Skeletal muscle tissue (tissue), 4 donors: ENCODE measurements around the gene CHRNA10. TPM values are rescaled to one million over a fixed set of nuclear protein-coding genes. Genes with fewer than 3 reads are reported as not detected.

Experiments
- H3K27ac ChIP-seq: one replicate; pipeline ENCODE4 v1.7.0; 2013; ENCODE audit warnings: mild to moderate bottlenecking, low read depth, low read length, inconsistent platforms
- H3K27me3 ChIP-seq, 3 donors: one replicate each; pipeline ENCODE4 v1.7.0; 2013; ENCODE audit warnings: low read length in 3 of 3; ENCODE audit not compliant: control insufficient read depth in 3 of 3, insufficient read depth in 3 of 3
- H3K36me3 ChIP-seq, 3 donors: one replicate each; pipeline ENCODE4 v1.7.0; 2013; ENCODE audit warnings: low read length in 3 of 3; ENCODE audit not compliant: control insufficient read depth in 3 of 3, insufficient read depth in 3 of 3
- H3K4me1 ChIP-seq, 3 donors: one replicate each; pipeline ENCODE4 v1.7.0; 2013; ENCODE audit warnings: low read length in 3 of 3, mild to moderate bottlenecking in 3 of 3; ENCODE audit not compliant: control insufficient read depth in 3 of 3, insufficient read depth in 3 of 3
- H3K4me3 ChIP-seq, 3 donors: one replicate each; pipeline ENCODE4 v1.7.0; 2013; ENCODE audit warnings: low read length in 3 of 3
- H3K9ac ChIP-seq, 3 donors: one replicate each; pipeline ENCODE4 v1.7.0; 2013; ENCODE audit warnings: low read length in 3 of 3, mild to moderate bottlenecking in 3 of 3, moderate library complexity in 2 of 3, low read depth in 1 of 3
- H3K9me3 ChIP-seq, 3 donors: one replicate each; pipeline ENCODE4 v1.7.0; 2013; ENCODE audit warnings: low read length in 3 of 3; ENCODE audit not compliant: control insufficient read depth in 3 of 3
- total RNA-seq: library from RNA; depleted of rRNA; stranded (reverse); fragments of >200 nt; gene quantifications from one replicate; pipeline ENCODE4 v1.2.3, GENCODE V29; 2014
- donor health status: Osteomylitis.

CHRNA10 gene
- total RNA-seq, 1 donor from 2014 or later, result 0.52 TPM

GRCh38 chr11:3685923-3686322, 14.7 kb upstream of the CHRNA10 start:
- Histone ChIP-seq H3K36me3 (peaks cover 32 to 59% (median 43%) of the 10 kb centered on the region in 3 donors), H3K9ac (no peak overlapping the region), H3K9me3 (no peaks in the 10 kb centered on the region), H3K27ac (peak overlapping the region; percentile 42), H3K4me3 (no peak overlapping the region), H3K4me1 (peaks cover 0 to 17% (median 17%) of the 10 kb centered on the region in 3 donors), H3K27me3 (no peaks in the 10 kb centered on the region)

DNA sequence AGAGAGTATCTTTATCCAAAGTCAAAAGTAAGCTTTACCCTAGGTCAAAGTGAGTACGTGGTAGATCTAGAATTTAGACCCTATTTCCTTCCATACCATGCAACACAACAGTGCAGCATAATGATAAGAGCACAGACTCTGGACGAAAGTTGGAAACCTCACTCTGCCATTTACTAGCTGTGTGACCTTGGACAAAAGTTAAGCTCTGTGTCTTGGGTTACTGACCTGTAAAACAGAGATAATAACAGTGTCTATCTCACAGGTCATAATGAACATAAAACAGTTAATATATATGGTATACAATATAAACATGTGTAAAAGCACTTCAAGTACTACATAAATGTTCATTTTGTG, 13.6 kb upstream of the CHRNA10 start:
- peaks cover 0 to 17% (median 17%) of the 10 kb centered on the region in 3 donors for H3K4me1 ChIP-seq
- H3K27ac ChIP-seq, result peak overlapping the region; percentile 28
- no peaks in the 10 kb centered on the region for H3K9me3 ChIP-seq
- H3K36me3 ChIP-seq, result peaks cover 33 to 62% (median 47%) of the 10 kb centered on the region in 3 donors
- no peaks in the 10 kb centered on the region for H3K27me3 ChIP-seq
- H3K9ac ChIP-seq, result no peak overlapping the region
- H3K4me3 ChIP-seq, result no peak overlapping the region

DNA sequence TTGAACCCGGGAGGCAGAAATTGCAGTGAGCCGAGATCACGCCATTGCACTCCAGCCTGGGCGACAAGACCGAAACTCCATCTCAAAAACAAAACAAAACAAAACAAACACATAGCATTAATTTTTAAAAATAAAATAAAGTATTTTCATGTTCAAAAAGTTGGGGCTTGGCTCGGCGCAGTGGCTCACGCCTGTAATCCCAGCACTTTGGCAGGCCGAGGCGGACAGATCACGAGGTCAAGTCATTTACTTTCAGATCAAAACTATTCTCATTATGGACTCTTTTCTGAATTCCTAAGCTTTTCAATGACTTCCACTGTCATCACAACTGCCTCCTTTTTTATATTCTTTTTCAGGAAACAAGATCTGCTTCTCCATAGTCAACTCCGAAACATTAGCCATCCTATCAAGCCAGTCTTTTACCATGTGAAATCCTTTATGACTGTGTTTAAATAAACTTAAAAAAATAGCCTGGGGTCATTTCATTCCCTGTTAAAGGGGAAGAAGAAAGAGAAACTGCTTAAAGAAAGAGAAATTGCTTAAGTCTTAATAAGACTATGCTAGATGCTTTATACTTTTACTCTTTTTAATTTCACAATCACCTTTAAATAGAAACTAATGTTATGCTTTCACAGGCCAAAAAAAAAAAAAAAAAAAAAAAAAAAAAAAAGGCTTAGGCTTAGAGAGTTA, 13.1 kb upstream of the CHRNA10 start:
- H3K4me1 ChIP-seq, result peaks cover 0 to 17% (median 17%) of the 10 kb centered on the region in 3 donors
- H3K4me3 ChIP-seq, result no peak overlapping the region
- peak overlapping the region; percentile 28 for H3K27ac ChIP-seq
- no peaks in the 10 kb centered on the region for H3K27me3 ChIP-seq
- no peaks in the 10 kb centered on the region for H3K9me3 ChIP-seq
- H3K36me3 ChIP-seq, result peaks cover 32 to 63% (median 51%) of the 10 kb centered on the region in 3 donors
- H3K9ac ChIP-seq, result peak overlapping the region in 1 of 3 donors; percentile 41

DNA sequence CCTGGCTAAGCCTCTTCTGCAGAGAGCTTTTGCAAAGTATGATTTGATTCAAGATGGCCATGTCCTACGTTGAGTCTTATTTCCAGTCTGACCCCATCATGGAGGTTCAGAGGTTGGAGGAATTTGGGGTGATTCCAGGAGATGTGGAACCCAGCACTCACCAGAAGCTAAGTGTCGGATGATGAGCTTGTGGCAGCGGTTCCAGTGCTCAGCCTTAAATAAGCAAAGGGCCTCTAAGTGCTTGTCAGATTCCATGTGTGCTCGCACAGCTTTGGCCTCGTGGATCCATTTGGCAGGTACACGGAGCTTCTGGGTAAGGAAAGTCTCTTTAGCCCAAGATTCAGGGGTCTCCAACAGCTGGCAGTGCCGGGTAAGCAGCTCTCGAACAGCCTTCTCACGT, 11.9 kb upstream of the CHRNA10 start:
- Histone ChIP-seq H3K27ac (no peak overlapping the region), H3K27me3 (no peaks in the 10 kb centered on the region), H3K36me3 (peaks cover 39 to 71% (median 61%) of the 10 kb centered on the region in 3 donors)

DNA sequence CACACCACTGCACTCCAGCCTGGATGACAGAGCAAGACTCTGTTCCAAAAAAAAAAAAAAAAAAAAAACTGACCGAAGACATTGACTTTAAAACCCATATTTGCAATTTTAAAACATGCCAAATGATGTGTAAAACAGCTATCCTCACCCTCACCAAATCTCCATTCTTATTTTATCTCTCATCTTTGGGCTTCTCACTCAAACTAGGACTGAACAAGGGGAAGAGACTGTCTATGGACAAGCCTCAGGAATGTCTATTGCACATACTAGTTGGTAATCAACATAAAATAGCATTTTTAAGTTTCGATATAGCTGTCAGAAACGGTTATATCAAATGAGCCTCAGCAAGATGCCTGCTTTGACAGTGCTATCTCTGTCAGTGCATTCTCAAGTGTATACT, 7.9 kb upstream of the CHRNA10 start:
- Histone ChIP-seq H3K27ac (no peak overlapping the region), H3K36me3 (peaks cover 49 to 89% (median 77%) of the 10 kb centered on the region in 3 donors), H3K4me3 (no peak overlapping the region), H3K27me3 (no peaks in the 10 kb centered on the region), H3K4me1 (no peaks in the 10 kb centered on the region), H3K9me3 (no peaks in the 10 kb centered on the region), H3K9ac (no peak overlapping the region)

More for the DNA sequence above, 11.9 kb upstream of the CHRNA10 start:
- Histone ChIP-seq H3K4me3 (no peak overlapping the region), H3K4me1 (peaks cover 0 to 17% (median 17%) of the 10 kb centered on the region in 3 donors), H3K9ac (no peak overlapping the region), H3K9me3 (no peaks in the 10 kb centered on the region)

- no peaks in the 10 kb centered on the region for H3K27me3 ChIP-seq
- no peaks in the 10 kb centered on the region for H3K4me1 ChIP-seq
- no peak overlapping the region for H3K9ac ChIP-seq
- no peak overlapping the region for H3K27ac ChIP-seq
- H3K4me3 ChIP-seq, result no peak overlapping the region
- H3K36me3 ChIP-seq, result peaks cover 37 to 80% (median 77%) of the 10 kb centered on the region in 3 donors
- H3K9me3 ChIP-seq, result no peaks in the 10 kb centered on the region
Measured at GRCh38 chr11:3675971-3676370, 4.8 kb upstream of the CHRNA10 start.

DNA sequence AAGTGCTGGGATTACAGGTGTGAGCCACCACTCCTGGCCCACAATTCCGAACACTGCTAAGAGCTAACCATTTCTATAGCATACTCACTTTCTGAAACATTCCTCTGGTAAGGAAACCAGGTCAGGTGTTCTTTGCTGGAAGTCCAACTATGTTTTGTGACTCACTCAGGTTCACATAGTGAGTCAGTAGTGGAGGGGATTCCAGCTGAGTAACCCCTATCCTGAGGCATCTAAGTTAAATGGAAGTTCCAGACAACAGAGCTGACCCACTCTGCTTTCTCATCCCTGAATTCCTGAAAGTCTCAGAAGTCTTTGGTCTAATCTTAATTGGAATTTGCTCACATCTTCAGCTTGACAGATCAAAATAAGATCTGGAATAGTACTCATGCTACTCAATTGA, 3.0 kb upstream of the CHRNA10 start:
- H3K9me3 ChIP-seq, result no peaks in the 10 kb centered on the region
- H3K4me1 ChIP-seq, result no peaks in the 10 kb centered on the region
- no peak overlapping the region for H3K9ac ChIP-seq
- no peaks in the 10 kb centered on the region for H3K27me3 ChIP-seq
- H3K4me3 ChIP-seq, result no peak overlapping the region
- H3K36me3 ChIP-seq, result peaks cover 29 to 74% (median 70%) of the 10 kb centered on the region in 3 donors
- H3K27ac ChIP-seq, result no peak overlapping the region

- Histone ChIP-seq H3K27ac (no peak overlapping the region), H3K9ac (no peak overlapping the region), H3K9me3 (no peaks in the 10 kb centered on the region), H3K4me1 (no peaks in the 10 kb centered on the region), H3K27me3 (no peaks in the 10 kb centered on the region), H3K36me3 (peaks cover 28 to 61% (median 49%) of the 10 kb centered on the region in 3 donors), H3K4me3 (no peak overlapping the region)
Measured at GRCh38 chr11:3669742-3670183, 1.4 kb downstream of the CHRNA10 start.

GRCh38 chr11:3669128-3669527, 2.1 kb downstream of the CHRNA10 start:
- Histone ChIP-seq H3K27me3 (no peaks in the 10 kb centered on the region), H3K27ac (no peak overlapping the region), H3K4me1 (no peaks in the 10 kb centered on the region), H3K36me3 (peaks cover 34 to 65% (median 49%) of the 10 kb centered on the region in 3 donors), H3K9me3 (no peaks in the 10 kb centered on the region), H3K4me3 (no peak overlapping the region), H3K9ac (no peak overlapping the region)

- no peak overlapping the region for H3K27ac ChIP-seq
- H3K27me3 ChIP-seq, result no peaks in the 10 kb centered on the region
- H3K4me3 ChIP-seq, result no peak overlapping the region
- peaks cover 36 to 63% (median 46%) of the 10 kb centered on the region in 3 donors for H3K36me3 ChIP-seq
- H3K4me1 ChIP-seq, result no peaks in the 10 kb centered on the region
- no peak overlapping the region for H3K9ac ChIP-seq
- H3K9me3 ChIP-seq, result no peaks in the 10 kb centered on the region
Measured at GRCh38 chr11:3667149-3668035, 3.8 kb downstream of the CHRNA10 start.
